ENCODE data around the gene SLC10A3.
"Not testable (repeated sequence)": the region's sequence is repeated elsewhere in the genome, so short reads cannot be mapped to it uniquely, and the experiment has no call there.

Gene SLC10A3

DNA sequence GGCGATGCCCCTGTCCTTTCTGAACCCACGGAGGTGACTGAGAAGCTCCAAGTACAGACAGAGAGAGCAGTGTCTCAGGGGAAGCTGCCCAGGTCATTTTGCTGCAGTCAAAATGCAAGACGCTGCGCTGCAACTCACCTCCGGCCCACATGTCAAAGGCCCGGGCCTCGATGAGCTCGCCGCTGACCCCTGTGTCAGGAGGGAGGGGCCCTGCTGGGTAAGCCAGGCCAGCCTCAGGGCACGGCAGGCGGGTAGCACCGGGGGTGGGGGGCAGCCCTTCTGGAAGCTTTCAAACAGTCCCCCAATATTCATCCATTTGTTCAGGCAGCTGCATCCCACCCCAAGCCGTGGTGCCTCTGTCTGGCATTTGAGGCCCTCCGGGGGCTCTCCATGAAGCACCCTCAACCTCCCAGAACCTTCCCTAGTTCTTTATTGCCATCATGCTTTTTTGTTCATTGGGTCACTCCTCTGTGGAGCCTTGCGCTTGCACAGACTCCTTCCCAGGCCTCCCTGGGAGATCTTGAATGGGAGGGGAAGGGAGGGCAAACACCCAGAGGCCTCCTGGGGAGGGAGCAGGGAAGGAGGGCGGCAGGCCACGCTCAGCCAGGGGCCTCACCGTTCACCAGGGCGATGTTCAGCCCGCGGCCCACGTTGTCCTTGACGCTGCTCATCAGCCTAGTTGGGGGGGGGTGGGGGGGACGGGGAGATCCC is 17.4 kb upstream of the SLC10A3 start:
- Histone ChIP-seq H3K27ac (ENCODE audit: low read depth, low read length) (no peak overlapping the region), H3K27me3 (ENCODE audit: control insufficient read depth in 1 of 2, insufficient read depth in 2 of 2, low read length in 2 of 2) (peaks cover 0 to 15% of the 10 kb centered on the region in 2 donors), H3K9ac (ENCODE audit: low read length) (no peak overlapping the region), H3K4me1 (ENCODE audit: insufficient read depth, low read length) (no peaks in the 10 kb centered on the region), H3K4me3 (ENCODE audit: low read depth in 1 of 2, low read length in 2 of 2) (no peak overlapping the region), H3K9me3 (ENCODE audit: low read length) (no peaks in the 10 kb centered on the region), H3K36me3 (ENCODE audit: insufficient read depth, low read length) (no peaks in the 10 kb centered on the region)

GRCh38 chrX:154506483-154507332 is 16.3 kb upstream of the SLC10A3 start:
- Histone ChIP-seq H3K9me3 (ENCODE audit: low read length) (no peaks in the 10 kb centered on the region), H3K27me3 (ENCODE audit: control insufficient read depth in 1 of 2, insufficient read depth in 2 of 2, low read length in 2 of 2) (peaks cover 0 to 15% of the 10 kb centered on the region in 2 donors), H3K4me1 (ENCODE audit: insufficient read depth, low read length) (no peaks in the 10 kb centered on the region), H3K4me3 (ENCODE audit: low read depth in 1 of 2, low read length in 2 of 2) (no peak overlapping the region), H3K27ac (ENCODE audit: low read depth, low read length) (no peak overlapping the region), H3K36me3 (ENCODE audit: insufficient read depth, low read length) (no peaks in the 10 kb centered on the region), H3K9ac (ENCODE audit: low read length) (no peak overlapping the region)

- Histone ChIP-seq H3K4me1 (ENCODE audit: insufficient read depth, low read length) (no peaks in the 10 kb centered on the region), H3K9ac (ENCODE audit: low read length) (no peak overlapping the region), H3K36me3 (ENCODE audit: insufficient read depth, low read length) (no peaks in the 10 kb centered on the region), H3K27me3 (ENCODE audit: control insufficient read depth in 1 of 2, insufficient read depth in 2 of 2, low read length in 2 of 2) (peaks cover 0 to 15% of the 10 kb centered on the region in 2 donors), H3K27ac (ENCODE audit: low read depth, low read length) (no peak overlapping the region), H3K4me3 (ENCODE audit: low read depth in 1 of 2, low read length in 2 of 2) (no peak overlapping the region), H3K9me3 (ENCODE audit: low read length) (no peaks in the 10 kb centered on the region)
These were observed 15.3 kb upstream of the SLC10A3 start for GRCh38 chrX:154505734-154506133.

DNA sequence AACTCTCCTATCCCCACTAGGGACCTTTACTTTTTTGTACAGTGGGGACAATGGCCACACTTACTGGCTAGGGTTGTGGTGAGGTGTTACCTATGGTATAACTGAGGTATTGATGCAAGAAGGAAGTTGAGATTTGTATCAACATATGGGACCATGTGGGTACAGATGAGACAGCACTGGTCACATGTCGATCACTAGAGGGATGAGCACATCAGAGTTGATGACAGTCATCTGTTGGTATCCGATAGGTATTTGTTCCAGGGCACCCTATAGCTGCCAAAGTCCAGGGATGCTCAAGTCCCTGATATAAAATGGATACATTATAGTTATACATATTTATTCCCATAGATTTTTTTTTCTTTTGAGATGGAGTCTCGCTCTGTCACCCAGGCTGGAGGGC is 12.6 kb upstream of the SLC10A3 start:
- no peak overlapping the region for H3K27ac ChIP-seq (ENCODE audit: low read depth, low read length)
- H3K36me3 ChIP-seq (ENCODE audit: insufficient read depth, low read length) = no peaks in the 10 kb centered on the region
- H3K4me1 ChIP-seq (ENCODE audit: insufficient read depth, low read length) = no peaks in the 10 kb centered on the region

GRCh38 chrX:154502098-154502497 is 11.7 kb upstream of the SLC10A3 start:
- Histone ChIP-seq H3K36me3 (ENCODE audit: insufficient read depth, low read length) (no peaks in the 10 kb centered on the region), H3K9ac (ENCODE audit: low read length) (no peak overlapping the region), H3K4me3 (ENCODE audit: low read depth in 1 of 2, low read length in 2 of 2) (no peak overlapping the region), H3K4me1 (ENCODE audit: insufficient read depth, low read length) (no peaks in the 10 kb centered on the region), H3K27ac (ENCODE audit: low read depth, low read length) (no peak overlapping the region), H3K9me3 (ENCODE audit: low read length) (no peaks in the 10 kb centered on the region), H3K27me3 (ENCODE audit: control insufficient read depth in 1 of 2, insufficient read depth in 2 of 2, low read length in 2 of 2) (peaks cover 0 to 7% of the 10 kb centered on the region in 2 donors)

More for the DNA sequence above, 12.6 kb upstream of the SLC10A3 start:
- Histone ChIP-seq H3K4me3 (ENCODE audit: low read depth in 1 of 2, low read length in 2 of 2) (no peak overlapping the region), H3K9ac (ENCODE audit: low read length) (no peak overlapping the region), H3K27me3 (ENCODE audit: control insufficient read depth in 1 of 2, insufficient read depth in 2 of 2, low read length in 2 of 2) (peaks cover 0 to 15% of the 10 kb centered on the region in 2 donors), H3K9me3 (ENCODE audit: low read length) (no peaks in the 10 kb centered on the region)

DNA sequence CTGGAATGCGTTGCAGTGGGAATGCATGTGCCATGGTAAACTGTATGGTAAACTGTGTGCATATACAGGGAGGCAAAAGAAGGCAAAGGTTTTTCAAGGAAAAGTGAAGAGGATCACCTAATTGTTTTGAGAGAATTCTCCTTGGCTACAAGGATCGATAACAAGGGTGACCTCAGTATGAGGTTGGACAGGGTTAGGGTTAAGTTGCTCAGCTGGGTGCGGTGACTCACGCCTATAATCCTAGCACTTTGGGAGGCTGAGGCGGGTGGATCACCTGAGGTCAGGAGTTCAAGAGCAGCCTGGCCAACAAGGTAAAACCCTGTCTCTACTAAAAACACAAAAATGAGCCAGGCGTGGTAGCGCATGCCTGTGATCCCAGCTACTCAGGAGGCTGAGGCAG is 11.0 kb upstream of the SLC10A3 start:
- H3K27ac ChIP-seq (ENCODE audit: low read depth, low read length) = not testable (repeated sequence)

GRCh38 chrX:154496591-154497137 is 6.2 kb upstream of the SLC10A3 start:
- not testable (repeated sequence) for H3K36me3 ChIP-seq (ENCODE audit: insufficient read depth, low read length); H3K4me3 ChIP-seq (ENCODE audit: low read depth in 1 of 2, low read length in 2 of 2); H3K27ac ChIP-seq (ENCODE audit: low read depth, low read length); H3K9ac ChIP-seq (ENCODE audit: low read length); H3K9me3 ChIP-seq (ENCODE audit: low read length); H3K27me3 ChIP-seq (ENCODE audit: control insufficient read depth in 1 of 2, insufficient read depth in 2 of 2, low read length in 2 of 2); H3K4me1 ChIP-seq (ENCODE audit: insufficient read depth, low read length)

More for the DNA sequence above, 11.0 kb upstream of the SLC10A3 start:
- H3K9me3 ChIP-seq (ENCODE audit: low read length); H3K4me1 ChIP-seq (ENCODE audit: insufficient read depth, low read length); H3K36me3 ChIP-seq (ENCODE audit: insufficient read depth, low read length); H3K4me3 ChIP-seq (ENCODE audit: low read depth in 1 of 2, low read length in 2 of 2); H3K9ac ChIP-seq (ENCODE audit: low read length); H3K27me3 ChIP-seq (ENCODE audit: control insufficient read depth in 1 of 2, insufficient read depth in 2 of 2, low read length in 2 of 2): not testable (repeated sequence)

- H3K9me3 ChIP-seq (ENCODE audit: low read length) = no peaks in the 10 kb centered on the region
- no peak overlapping the region for H3K4me3 ChIP-seq (ENCODE audit: low read depth in 1 of 2, low read length in 2 of 2)
- no peaks in the 10 kb centered on the region for H3K27me3 ChIP-seq (ENCODE audit: control insufficient read depth in 1 of 2, insufficient read depth in 2 of 2, low read length in 2 of 2)
- H3K9ac ChIP-seq (ENCODE audit: low read length) = no peak overlapping the region
- H3K27ac ChIP-seq (ENCODE audit: low read depth, low read length) = no peak overlapping the region
- H3K36me3 ChIP-seq (ENCODE audit: insufficient read depth, low read length) = no peaks in the 10 kb centered on the region
- no peaks in the 10 kb centered on the region for H3K4me1 ChIP-seq (ENCODE audit: insufficient read depth, low read length)
These were observed 5.1 kb upstream of the SLC10A3 start for GRCh38 chrX:154495472-154495922.

DNA sequence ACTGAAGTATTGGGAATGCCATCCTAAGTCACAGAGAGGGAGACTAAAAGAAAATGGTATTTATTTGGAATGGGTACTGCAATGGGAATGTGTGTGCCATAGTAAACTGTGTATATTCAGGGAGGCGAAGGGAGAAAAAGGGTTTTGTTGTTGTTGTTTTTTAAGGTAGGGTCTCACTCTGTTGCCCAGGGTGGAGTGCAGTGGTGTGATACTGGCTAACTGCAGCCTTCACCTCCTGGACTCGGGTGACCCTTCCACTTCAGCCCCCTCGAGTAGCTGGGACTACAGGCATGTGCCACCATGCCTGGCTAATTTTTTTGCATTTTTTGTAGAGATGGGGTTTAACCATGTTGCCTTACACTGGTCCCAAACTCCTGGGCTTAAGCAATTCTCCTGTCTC is 4.3 kb upstream of the SLC10A3 start:
- Histone ChIP-seq H3K36me3 (ENCODE audit: insufficient read depth, low read length) (no peaks in the 10 kb centered on the region), H3K9me3 (ENCODE audit: low read length) (no peaks in the 10 kb centered on the region), H3K4me3 (ENCODE audit: low read depth in 1 of 2, low read length in 2 of 2) (no peak overlapping the region), H3K9ac (ENCODE audit: low read length) (no peak overlapping the region), H3K4me1 (ENCODE audit: insufficient read depth, low read length) (no peaks in the 10 kb centered on the region), H3K27me3 (ENCODE audit: control insufficient read depth in 1 of 2, insufficient read depth in 2 of 2, low read length in 2 of 2) (no peaks in the 10 kb centered on the region), H3K27ac (ENCODE audit: low read depth, low read length) (no peak overlapping the region)

- no peaks in the 10 kb centered on the region for H3K27me3 ChIP-seq (ENCODE audit: control insufficient read depth in 1 of 2, insufficient read depth in 2 of 2, low read length in 2 of 2)
These were observed 412 bp downstream of the SLC10A3 start for GRCh38 chrX:154490021-154490413.

DNA sequence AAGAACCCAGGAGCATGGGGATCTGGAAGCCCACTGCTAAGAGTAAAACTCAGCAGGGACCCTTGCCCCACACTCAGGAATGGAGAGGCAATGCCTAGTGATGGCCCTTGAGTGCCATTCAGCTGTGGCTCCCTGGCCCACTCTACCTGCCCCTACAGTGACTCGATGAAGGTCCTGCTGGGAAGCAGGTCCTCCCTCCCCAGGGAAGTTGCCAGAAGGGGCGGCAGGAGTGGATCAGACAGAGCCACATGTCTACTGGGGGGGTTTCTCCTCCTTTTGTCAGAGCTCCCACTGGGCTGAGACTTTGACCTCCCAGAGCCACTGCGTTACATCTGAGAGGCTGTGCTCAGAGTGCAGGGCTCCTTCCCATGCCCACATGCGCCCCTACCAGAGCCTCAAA is 1.2 kb downstream of the SLC10A3 start:
- Histone ChIP-seq H3K9me3 (ENCODE audit: low read length) (no peaks in the 10 kb centered on the region), H3K4me3 (ENCODE audit: low read depth in 1 of 2, low read length in 2 of 2) (peak overlapping the region in 1 of 2 donors; percentile 63), H3K4me1 (ENCODE audit: insufficient read depth, low read length) (peaks cover 17% of the 10 kb centered on the region), H3K27me3 (ENCODE audit: control insufficient read depth in 1 of 2, insufficient read depth in 2 of 2, low read length in 2 of 2) (no peaks in the 10 kb centered on the region), H3K27ac (ENCODE audit: low read depth, low read length) (no peak overlapping the region), H3K9ac (ENCODE audit: low read length) (no peak overlapping the region), H3K36me3 (ENCODE audit: insufficient read depth, low read length) (peaks cover 17% of the 10 kb centered on the region)

More at GRCh38 chrX:154490021-154490413, 412 bp downstream of the SLC10A3 start:
- Histone ChIP-seq H3K9ac (ENCODE audit: low read length) (peak overlapping the region; percentile 57), H3K4me3 (ENCODE audit: low read depth in 1 of 2, low read length in 2 of 2) (peak overlapping the region; percentile 58 to 63), H3K36me3 (ENCODE audit: insufficient read depth, low read length) (peaks cover 10% of the 10 kb centered on the region), H3K27ac (ENCODE audit: low read depth, low read length) (peak overlapping the region; percentile 56), H3K9me3 (ENCODE audit: low read length) (no peaks in the 10 kb centered on the region), H3K4me1 (ENCODE audit: insufficient read depth, low read length) (peaks cover 15% of the 10 kb centered on the region)

Data from muscle layer of colon (tissue), 2 donors.